T-cell (primary cell): ENCODE results near the gene KRTAP5-11. TPM values are rescaled to one million over a fixed set of nuclear protein-coding genes. Genes with fewer than 3 reads are reported as not detected.
"Not testable (repeated sequence)": the region's sequence is repeated elsewhere in the genome, so short reads cannot be mapped to it uniquely, and the experiment has no call there.

Experiments
- ATAC-seq, 4 experiments: fragments of 200-7000 bp in 3 of 4; fragments of 150-1000 bp in 1 of 4; cut with Tn5 transposase; replicated peaks in 1 of 4; 1 replicate in 3 of 4; 2 replicates in 1 of 4; pipeline ENCODE4 v1.10.0; 2021; ENCODE audit warnings: moderate library complexity in 3 of 4, mild to moderate bottlenecking in 2 of 4, moderate number of reproducible peaks in 1 of 4
- CTCF ChIA-PET, 2 donors: fragments of 300-600 bp; sonication (Branson Sonifier 250); formaldehyde crosslinking; loops; one replicate each; lab custom pipeline; 2022; ENCODE audit warnings: antibody characterized with exemption in 2 of 2; lab: Charles Lee
- POLR2A ChIA-PET, 2 donors: fragments of 300-600 bp; sonication (Branson Sonifier 250); formaldehyde crosslinking; loops; one replicate each; lab custom pipeline; 2022; ENCODE audit warnings: antibody characterized with exemption in 2 of 2; lab: Charles Lee
- DNase-seq, 35 experiments: peaks; one replicate each; pipeline versions ENCODE4 v3.0.0 to v3.0.0-alpha.2; 2013 to 2023
- H3K27ac ChIP-seq: one replicate; pipeline ENCODE4 v1.5.1; 2013; ENCODE audit warnings: low read length
- H3K27me3 ChIP-seq, 2 experiments: replicated peaks in 1 of 2; 1 replicate in 1 of 2; 2 replicates in 1 of 2; pipeline versions ENCODE4 v1.6.1 to v1.7.0; 2013; ENCODE audit warnings: low read length in 1 of 2, mixed read lengths in 1 of 2; ENCODE audit not compliant: control insufficient read depth in 2 of 2, insufficient read depth in 2 of 2; ENCODE audit errors: extremely low read depth in 1 of 2
- H3K36me3 ChIP-seq, 2 donors: 1 replicate in 1 of 2; 2 replicates in 1 of 2; pipeline versions ENCODE4 v1.6.1 to v1.7.0; 2013; ENCODE audit warnings: low read length in 1 of 2; ENCODE audit not compliant: control insufficient read depth in 2 of 2, insufficient read depth in 1 of 2; ENCODE audit errors: extremely low read depth in 1 of 2
- H3K4me1 ChIP-seq, 2 experiments: 1 replicate in 1 of 2; 2 replicates in 1 of 2; pipeline versions ENCODE4 v1.6.1 to v1.7.0; 2013; ENCODE audit warnings: low read length in 2 of 2, mixed read lengths in 1 of 2; ENCODE audit not compliant: insufficient read depth in 2 of 2, control insufficient read depth in 1 of 2; ENCODE audit errors: extremely low read depth in 1 of 2
- H3K4me3 ChIP-seq, 2 donors: 1 replicate in 1 of 2; 2 replicates in 1 of 2; pipeline versions ENCODE4 v1.5.1 to v1.7.0; 2013; ENCODE audit warnings: mild to moderate bottlenecking in 2 of 2, low read length in 1 of 2, moderate library complexity in 1 of 2; ENCODE audit not compliant: control insufficient read depth in 1 of 2; ENCODE audit errors: extremely low read depth in 1 of 2
- H3K9me3 ChIP-seq: 2 replicates; pipeline ENCODE4 v1.7.0; 2013
- H3K27ac Mint-ChIP-seq, 2 donors: one replicate each; pipeline ENCODE4 v1.8.0; 2020 to 2021; ENCODE audit warnings: mild to moderate bottlenecking in 2 of 2, mixed read lengths in 2 of 2
- H3K27me3 Mint-ChIP-seq, 2 donors: one replicate each; pipeline ENCODE4 v1.8.0; 2021 to 2022; ENCODE audit warnings: mixed read lengths in 2 of 2
- H3K36me3 Mint-ChIP-seq: one replicate; pipeline ENCODE4 v1.8.0; 2021; ENCODE audit warnings: mixed read lengths
- H3K4me1 Mint-ChIP-seq, 3 donors: one replicate each; pipeline ENCODE4 v1.8.0; 2020 to 2022; ENCODE audit warnings: mixed read lengths in 3 of 3, mild to moderate bottlenecking in 1 of 3
- H3K4me3 Mint-ChIP-seq, 3 donors: one replicate each; pipeline ENCODE4 v1.8.0; 2020 to 2022; ENCODE audit warnings: mild to moderate bottlenecking in 3 of 3, mixed read lengths in 3 of 3, moderate library complexity in 3 of 3
- H3K9me3 Mint-ChIP-seq, 3 donors: one replicate each; pipeline ENCODE4 v1.8.0; 2020 to 2022; ENCODE audit warnings: mixed read lengths in 3 of 3
- WGBS: methylation state at CpG from one replicate; pipeline ENCODE4 v1.1.5; 2013; ENCODE audit warnings: missing lambda C conversion rate; ENCODE audit not compliant: insufficient coverage; 5-methylcytosine and 5-hydroxymethylcytosine counted together
- total RNA-seq, 35 experiments: library from RNA in 6 of 35; stranded (reverse) in 6 of 35; fragments of 120-200 nt in 1 of 35; gene quantifications; one replicate each; pipeline versions ENCODE4 v1.2.1 to v1.2.4 and lab custom pipeline; 2013 to 2026

Gene KRTAP5-11
- total RNA-seq, 5 donors from 2014 or later (not counting 1 experiment from before 2014, with no cell fraction given), result not detected

GRCh38 chr11:71567633-71568032, 15.0 kb downstream of the KRTAP5-11 start:
- H3K9me3 ChIP-seq, H3K36me3 ChIP-seq, H3K4me1 ChIP-seq, H3K36me3 Mint-ChIP-seq, DNase-seq, H3K27ac ChIP-seq, H3K9me3 Mint-ChIP-seq, ATAC-seq, H3K4me3 Mint-ChIP-seq, H3K27ac Mint-ChIP-seq, CTCF ChIA-PET, H3K4me3 ChIP-seq, H3K4me1 Mint-ChIP-seq, POLR2A ChIA-PET: not testable (repeated sequence)
- H3K27me3 Mint-ChIP-seq, result peaks cover 28 to 49% of the 10 kb centered on the region in 2 donors
- peaks cover 0 to 42% of the 10 kb centered on the region in 2 experiments for H3K27me3 ChIP-seq
- WGBS, result 67% methylated on average over 2 of the region's 8 CpGs

DNA sequence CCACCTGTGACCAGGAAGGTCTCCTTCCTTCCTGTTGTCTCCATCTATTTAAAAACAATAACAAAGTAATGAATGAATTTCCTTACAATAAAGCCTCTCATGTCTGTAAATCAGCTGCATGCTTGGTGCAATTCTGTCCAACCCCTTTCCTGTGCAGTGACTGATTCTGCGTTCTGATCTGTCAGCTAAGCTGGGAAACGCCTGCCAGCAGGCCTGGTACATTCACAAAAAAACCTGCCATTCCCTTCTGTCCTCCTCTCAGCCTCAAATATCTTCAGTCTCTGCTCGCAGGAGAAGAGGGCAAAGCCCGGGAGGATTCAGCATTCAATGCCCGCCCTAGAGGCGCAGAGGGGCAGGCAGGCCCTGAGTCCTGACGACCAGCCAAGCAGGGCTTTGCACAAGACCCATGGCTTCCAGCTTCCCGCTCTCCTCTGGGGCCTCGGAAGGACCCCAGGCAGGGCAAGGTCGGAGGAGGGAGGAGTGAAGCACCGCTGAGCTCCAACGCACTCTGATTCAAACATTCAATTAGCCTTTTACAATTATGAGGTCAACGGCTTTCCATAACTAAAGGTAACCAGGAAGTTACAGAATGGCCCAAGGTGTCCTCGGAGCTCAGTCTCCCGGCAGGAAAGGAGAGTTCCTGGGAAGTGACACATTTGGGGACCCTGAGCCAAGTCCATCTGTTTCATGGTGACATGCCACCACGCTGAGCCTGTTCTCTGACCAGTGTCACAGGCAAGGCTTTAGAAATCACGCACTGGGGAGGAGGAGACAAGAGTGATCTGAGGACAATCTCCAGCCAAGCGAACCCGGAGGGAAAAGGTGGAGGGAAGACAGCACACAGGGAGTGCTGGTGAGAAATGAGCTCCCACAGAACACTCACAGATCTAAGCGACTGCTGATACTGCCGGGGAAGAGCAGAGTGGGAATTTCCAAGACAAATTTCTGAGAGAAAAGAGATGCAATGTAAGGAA, 15.8 kb downstream of the KRTAP5-11 start:
- H3K4me1 ChIP-seq, H3K36me3 Mint-ChIP-seq, DNase-seq, H3K4me3 Mint-ChIP-seq, H3K9me3 Mint-ChIP-seq, ATAC-seq, H3K27ac ChIP-seq, H3K36me3 ChIP-seq, POLR2A ChIA-PET, H3K4me1 Mint-ChIP-seq, H3K9me3 ChIP-seq, CTCF ChIA-PET, H3K27ac Mint-ChIP-seq, H3K4me3 ChIP-seq: not testable (repeated sequence)
- H3K27me3 ChIP-seq, result peaks cover 0 to 43% of the 10 kb centered on the region in 2 experiments
- H3K27me3 Mint-ChIP-seq, result peaks cover 28 to 47% of the 10 kb centered on the region in 2 donors
- 65% methylated on average over 5 of the region's 21 CpGs for WGBS

DNA sequence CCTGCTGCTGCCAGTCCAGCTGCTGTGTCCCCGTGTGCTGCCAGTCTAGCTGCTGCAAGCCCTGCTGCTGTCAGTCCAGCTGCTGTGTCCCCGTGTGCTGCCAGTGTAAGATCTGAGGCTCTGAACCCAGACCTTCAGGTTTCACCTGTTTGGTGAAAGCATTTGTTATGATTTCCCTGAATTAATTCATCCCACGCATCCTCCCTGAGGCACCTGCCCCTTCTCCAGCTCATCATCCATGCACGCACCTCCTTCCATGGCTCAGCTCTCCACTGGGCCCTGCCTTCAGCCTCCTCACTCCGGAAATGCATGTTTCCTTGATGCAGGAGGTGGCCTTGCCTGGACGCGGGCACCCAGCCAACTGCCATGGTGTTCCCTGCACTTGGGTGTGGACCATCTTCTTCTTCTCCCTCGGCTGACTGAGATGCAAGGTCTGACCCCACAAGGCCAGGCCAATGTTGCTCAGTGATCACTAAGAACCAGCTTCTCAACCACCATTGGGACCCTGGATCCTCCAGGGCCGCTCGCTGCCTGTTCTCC, 16.5 kb downstream of the KRTAP5-11 start:
- Mint-ChIP-seq H3K27me3 (peaks cover 34 to 52% of the 10 kb centered on the region in 2 donors), H3K36me3 (no peaks in the 10 kb centered on the region), H3K9me3 (no peaks in the 10 kb centered on the region), H3K4me3 (no peak overlapping the region), H3K27ac (no peak overlapping the region), H3K4me1 (no peaks in the 10 kb centered on the region)
- DNase-seq (no peak), ATAC-seq (no peak)
- no peaks in the 10 kb centered on the region for H3K36me3 ChIP-seq
- 74% methylated on average over 10 of the region's 10 CpGs for WGBS
- no peak overlapping the region for H3K4me3 ChIP-seq
- CTCF ChIA-PET, result no interaction called here
- POLR2A ChIA-PET, result no interaction called here
- no peaks in the 10 kb centered on the region for H3K4me1 ChIP-seq
- no peak overlapping the region for H3K27ac ChIP-seq
- peaks cover 0 to 39% of the 10 kb centered on the region in 2 experiments for H3K27me3 ChIP-seq
- no peaks in the 10 kb centered on the region for H3K9me3 ChIP-seq

- Mint-ChIP-seq H3K9me3 (no peaks in the 10 kb centered on the region), H3K36me3 (peaks cover 3% of the 10 kb centered on the region), H3K4me1 (no peaks in the 10 kb centered on the region), H3K27ac (no peak within 1 kb of the TSS), H3K4me3 (no peak within 1 kb of the TSS), H3K27me3 (peaks cover 33 to 52% of the 10 kb centered on the region in 2 donors)
- Histone ChIP-seq H3K27ac (no peak within 1 kb of the TSS), H3K27me3 (peaks cover 0 to 35% of the 10 kb centered on the region in 2 experiments), H3K4me1 (no peaks in the 10 kb centered on the region), H3K4me3 (no peak within 1 kb of the TSS), H3K9me3 (no peaks in the 10 kb centered on the region), H3K36me3 (no peaks in the 10 kb centered on the region)
- DNase-seq (no peak), ATAC-seq (no peak)
- ChIA-PET POLR2A (no interaction called here), CTCF (no interaction called here)
- WGBS, result 0% methylated on average over 1 of the region's 5 CpGs
Measured at GRCh38 chr11:71565263-71565662, 17.4 kb downstream of the KRTAP5-11 start, which contains the start of gene KRTAP5-10. Gene KRTAP5-10 (plus strand): TSS chr11:71565563. CDS start chr11:71565588, 25 bp downstream.

DNA sequence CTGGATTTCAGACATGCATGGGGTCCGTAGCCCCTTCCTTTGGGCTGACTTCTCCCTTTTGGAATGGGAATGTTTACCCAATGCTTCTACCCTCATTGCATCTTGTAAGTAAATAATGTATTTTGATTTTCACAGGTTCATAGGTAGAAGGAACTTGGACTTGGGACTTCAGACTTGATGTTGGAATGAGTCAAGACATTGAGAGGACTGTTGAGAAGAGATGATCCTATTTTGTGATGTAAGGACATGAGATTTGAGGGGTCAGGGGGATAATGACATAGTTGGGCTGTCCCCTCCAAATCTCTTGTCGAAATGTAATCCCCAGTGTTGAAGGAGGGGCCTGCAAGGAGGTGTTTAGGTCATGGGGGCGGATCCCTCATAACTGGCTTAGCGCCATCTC, 18.2 kb downstream of the KRTAP5-11 start:
- no peak overlapping the region for H3K27ac ChIP-seq
- H3K27me3 Mint-ChIP-seq, result peaks cover 33 to 49% of the 10 kb centered on the region in 2 donors

GRCh38 chr11:71563406-71563805, 19.3 kb downstream of the KRTAP5-11 start:
- Histone ChIP-seq H3K36me3 (no peaks in the 10 kb centered on the region), H3K9me3 (no peaks in the 10 kb centered on the region), H3K4me3 (no peak overlapping the region), H3K27me3 (peaks cover 0 to 32% of the 10 kb centered on the region in 2 experiments), H3K27ac (no peak overlapping the region), H3K4me1 (no peaks in the 10 kb centered on the region)
- ChIA-PET POLR2A (no interaction called here), CTCF (no interaction called here)
- peaks cover 36 to 55% of the 10 kb centered on the region in 2 donors for H3K27me3 Mint-ChIP-seq
- no peak overlapping the region for H3K4me3 Mint-ChIP-seq
- WGBS, result 6% methylated on average over 7 of the region's 8 CpGs
- H3K4me1 Mint-ChIP-seq, result no peaks in the 10 kb centered on the region
- H3K27ac Mint-ChIP-seq, result no peak overlapping the region
- H3K36me3 Mint-ChIP-seq, result peaks cover 3% of the 10 kb centered on the region
- H3K9me3 Mint-ChIP-seq, result no peaks in the 10 kb centered on the region
- ATAC-seq (peak in 1 of 4 experiments; percentile 27), DNase-seq (peak in 3 of 35 experiments; percentile 3 to 45 (median 9))

More for the DNA sequence above, 18.2 kb downstream of the KRTAP5-11 start:
- no peak overlapping the region for H3K27ac Mint-ChIP-seq
- DNase-seq, result no peak
- no CpG with 5 or more reads among the region's 4 CpGs for WGBS
- Histone ChIP-seq H3K4me1 (no peaks in the 10 kb centered on the region), H3K4me3 (no peak overlapping the region), H3K9me3 (no peaks in the 10 kb centered on the region), H3K36me3 (no peaks in the 10 kb centered on the region), H3K27me3 (peaks cover 0 to 35% of the 10 kb centered on the region in 2 experiments)
- ATAC-seq, result no peak
- no peaks in the 10 kb centered on the region for H3K4me1 Mint-ChIP-seq
- ChIA-PET POLR2A (no interaction called here), CTCF (no interaction called here)
- no peaks in the 10 kb centered on the region for H3K9me3 Mint-ChIP-seq
- H3K36me3 Mint-ChIP-seq, result peaks cover 3% of the 10 kb centered on the region
- no peak overlapping the region for H3K4me3 Mint-ChIP-seq
